Keratinocyte (primary cell): ENCODE data around the gene SLC16A4. TPM values are rescaled to one million over a fixed set of nuclear protein-coding genes. Genes with fewer than 3 reads are reported as not detected.
"Not testable (repeated sequence)": the region's sequence is repeated elsewhere in the genome, so short reads cannot be mapped to it uniquely, and the experiment has no call there.

Source experiments
- DNase-seq: peaks from one replicate; pipeline ENCODE4 v3.0.0-alpha.2; 2011; ENCODE audit warnings: low read depth, missing footprints, low spot score
- FAIRE-seq: peaks from 2 replicates; lab custom pipeline; 2011; peaks lifted over from hg19 to GRCh38; lab: Jason Lieb, UNC
- H2AFZ ChIP-seq: 2 replicates; pipeline ENCODE4 v1.6.0; 2012; ENCODE audit warnings: low read length, control low read depth, inconsistent platforms; ENCODE audit not compliant: control insufficient read depth
- H3K27ac ChIP-seq: 2 replicates; pipeline ENCODE4 v1.5.1; 2011; ENCODE audit warnings: low read length; ENCODE audit not compliant: control insufficient read depth, insufficient read depth
- H3K27me3 ChIP-seq: 3 replicates; pipeline ENCODE4 v1.6.0; 2011; ENCODE audit warnings: low read length; ENCODE audit not compliant: control insufficient read depth, insufficient read depth; ENCODE audit errors: extremely low read depth
- H3K36me3 ChIP-seq, 2 experiments: 2 replicates in 1 of 2; 3 replicates in 1 of 2; pipeline ENCODE4 v1.5.1; 2011; ENCODE audit warnings: low read length in 2 of 2, mild to moderate bottlenecking in 1 of 2; ENCODE audit not compliant: control insufficient read depth in 2 of 2, insufficient read depth in 2 of 2; ENCODE audit errors: extremely low read depth in 1 of 2
- H3K4me1 ChIP-seq: 3 replicates; pipeline ENCODE4 v1.5.1; 2011; ENCODE audit warnings: low read length; ENCODE audit not compliant: control insufficient read depth, insufficient read depth; ENCODE audit errors: extremely low read depth
- H3K4me2 ChIP-seq: 3 replicates; pipeline ENCODE4 v1.6.0; 2011; ENCODE audit warnings: low read depth, low read length; ENCODE audit not compliant: control insufficient read depth, insufficient read depth; ENCODE audit errors: extremely low read depth
- H3K4me3 ChIP-seq, 3 experiments: fragments of 200-600 bp in 1 of 3; sonication (generic) in 1 of 3; 2 replicates in 2 of 3; 3 replicates in 1 of 3; pipeline ENCODE4 v1.5.1; 2011 to 2016; ENCODE audit warnings: low read length in 3 of 3, mild to moderate bottlenecking in 3 of 3, control low read depth in 2 of 3, inconsistent platforms in 1 of 3, low read depth in 1 of 3, mixed read lengths in 1 of 3, mixed run types in 1 of 3, moderate library complexity in 1 of 3; ENCODE audit not compliant: control insufficient read depth in 2 of 3, insufficient read depth in 2 of 3; ENCODE audit errors: extremely low read depth in 1 of 3
- H3K79me2 ChIP-seq: 2 replicates; pipeline ENCODE4 v1.6.0; 2012; ENCODE audit warnings: low read length; ENCODE audit not compliant: control insufficient read depth, insufficient read depth
- H3K9ac ChIP-seq: 3 replicates; pipeline ENCODE4 v1.6.0; 2011; ENCODE audit warnings: low read length; ENCODE audit not compliant: control insufficient read depth, insufficient read depth; ENCODE audit errors: extremely low read depth
- H3K9me1 ChIP-seq: 3 replicates; pipeline ENCODE4 v1.6.0; 2011; ENCODE audit warnings: low read length; ENCODE audit not compliant: control insufficient read depth, insufficient read depth; ENCODE audit errors: extremely low read depth
- H3K9me3 ChIP-seq: 2 replicates; pipeline ENCODE4 v1.5.1; 2012; ENCODE audit warnings: low read depth, low read length; ENCODE audit not compliant: control insufficient read depth
- H4K20me1 ChIP-seq: 3 replicates; pipeline ENCODE4 v1.6.0; 2011; ENCODE audit warnings: low read length; ENCODE audit not compliant: control insufficient read depth, insufficient read depth; ENCODE audit errors: extremely low read depth
- EZH2 ChIP-seq: IDR thresholded peaks from one replicate; pipeline ENCODE4 v1.6.1; 2012; ENCODE audit warnings: inconsistent platforms, mild to moderate bottlenecking, low read length, moderate library complexity
- dilution Hi-C: fragments of 300-500 bp; cut with MboI; formaldehyde crosslinking; loops from one replicate; pipeline ENCODE4 v1.7.0; 2020; ENCODE audit warnings: low sequenced_read_pairs; ENCODE audit not compliant: extremely low pct_ligation_motif_present
- polyA minus RNA-seq, 3 experiments: library from RNA; depleted of rRNA, polyadenylated mRNA; stranded (reverse); fragments of >200 nt; gene quantifications; 1 replicate in 1 of 3; 2 replicates in 1 of 3; 3 replicates in 1 of 3; pipeline ENCODE4 v1.2.3, GENCODE V29; 2011
- polyA plus RNA-seq, 5 experiments: library from polyadenylated mRNA; depleted of rRNA in 3 of 5; stranded (reverse) in 3 of 5; stranded (forward) in 1 of 5; unstranded in 1 of 5; fragments of >200 nt; gene quantifications; 1 replicate in 1 of 5; 2 replicates in 3 of 5; 3 replicates in 1 of 5; pipeline versions ENCODE4 v1.2.1 to v1.2.3, GENCODE V29; 2011 to 2012; ENCODE audit warnings: missing spikeins in 2 of 5, low read depth in 1 of 5, low replicate concordance in 1 of 5
- TF ChIP-seq, protein P1 (sequence below), 3 experiments: IDR thresholded peaks in 1 of 3; conservative IDR thresholded peaks in 1 of 3; optimal IDR thresholded peaks in 1 of 3; 2 replicates in 2 of 3; 3 replicates in 1 of 3; pipeline versions ENCODE3 to v1.5.1; 2011; ENCODE audit warnings: low read length in 3 of 3, mild to moderate bottlenecking in 3 of 3, moderate library complexity in 2 of 3, control low read depth in 1 of 3, inconsistent platforms in 1 of 3; ENCODE audit not compliant: insufficient read depth in 2 of 3; ENCODE audit errors: extremely low read depth in 1 of 3

Gene SLC16A4
- polyA plus RNA-seq, result 0.36 to 0.92 TPM (median 0.81 TPM) in 3 replicates
- polyA plus RNA-seq (2011; ENCODE audit: low read depth), result 1.3 TPM
- 0.42 and 0.70 TPM in 2 replicates for polyA plus RNA-seq (2011; cell fraction: cytosol; rRNA removed)
- polyA plus RNA-seq (2011; cell fraction: nucleus; rRNA removed), result 0.65 and 0.89 TPM in 2 replicates
- polyA plus RNA-seq (2012; ENCODE audit: low replicate concordance), result 0.38 and 0.78 TPM in 2 replicates
- polyA minus RNA-seq, result 0.13 to 0.99 TPM (median 0.16 TPM) in 3 replicates
- polyA minus RNA-seq (2011; cell fraction: cytosol; rRNA and poly(A)+ RNA removed), result not detected
- polyA minus RNA-seq (2011; cell fraction: nucleus; rRNA and poly(A)+ RNA removed), result 0.63 TPM in 1 of 2 replicates, not detected in the other

GRCh38 chr1:110390692-110391245, at the start of gene SLC16A4:
TSS of gene SLC16A4 (minus strand) at chr1:110391026. CDS start at chr1:110389323, 1,703 bp downstream.
- TF ChIP-seq, protein P1, sequence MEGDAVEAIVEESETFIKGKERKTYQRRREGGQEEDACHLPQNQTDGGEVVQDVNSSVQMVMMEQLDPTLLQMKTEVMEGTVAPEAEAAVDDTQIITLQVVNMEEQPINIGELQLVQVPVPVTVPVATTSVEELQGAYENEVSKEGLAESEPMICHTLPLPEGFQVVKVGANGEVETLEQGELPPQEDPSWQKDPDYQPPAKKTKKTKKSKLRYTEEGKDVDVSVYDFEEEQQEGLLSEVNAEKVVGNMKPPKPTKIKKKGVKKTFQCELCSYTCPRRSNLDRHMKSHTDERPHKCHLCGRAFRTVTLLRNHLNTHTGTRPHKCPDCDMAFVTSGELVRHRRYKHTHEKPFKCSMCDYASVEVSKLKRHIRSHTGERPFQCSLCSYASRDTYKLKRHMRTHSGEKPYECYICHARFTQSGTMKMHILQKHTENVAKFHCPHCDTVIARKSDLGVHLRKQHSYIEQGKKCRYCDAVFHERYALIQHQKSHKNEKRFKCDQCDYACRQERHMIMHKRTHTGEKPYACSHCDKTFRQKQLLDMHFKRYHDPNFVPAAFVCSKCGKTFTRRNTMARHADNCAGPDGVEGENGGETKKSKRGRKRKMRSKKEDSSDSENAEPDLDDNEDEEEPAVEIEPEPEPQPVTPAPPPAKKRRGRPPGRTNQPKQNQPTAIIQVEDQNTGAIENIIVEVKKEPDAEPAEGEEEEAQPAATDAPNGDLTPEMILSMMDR (optimal IDR thresholded peaks at IDR 0.05 in 1 of 3, IDR thresholded peaks at IDR 0.05 in 1 of 3, conservative IDR thresholded peaks at IDR 0.05 in 1 of 3; ENCODE audit: extremely low read depth in 1 of 3, insufficient read depth in 2 of 3, low read length in 3 of 3), result no peak
- TF ChIP-seq EZH2, result no peak
- no peak within 1 kb of the TSS for H3K4me3 ChIP-seq
- H3K4me1 ChIP-seq, result peaks cover 18% of the 10 kb centered on the region
- no peak within 1 kb of the TSS for H3K27ac ChIP-seq
- no peaks in the 10 kb centered on the region for H4K20me1 ChIP-seq
- FAIRE-seq, result no peak
- H3K27me3 ChIP-seq, result no peaks in the 10 kb centered on the region
- H3K79me2 ChIP-seq, result no peaks in the 10 kb centered on the region
- dilution Hi-C loops, result no loop called here
- H3K9me3 ChIP-seq, result no peaks in the 10 kb centered on the region
- no peak within 1 kb of the TSS for H3K9ac ChIP-seq
- H2AFZ ChIP-seq, result no peak within 1 kb of the TSS
- DNase-seq, result no peak
- no peak within 1 kb of the TSS for H3K4me2 ChIP-seq
- H3K9me1 ChIP-seq, result no peaks in the 10 kb centered on the region
- H3K36me3 ChIP-seq, result peaks cover 0 to 7% of the 10 kb centered on the region in 2 experiments

DNA sequence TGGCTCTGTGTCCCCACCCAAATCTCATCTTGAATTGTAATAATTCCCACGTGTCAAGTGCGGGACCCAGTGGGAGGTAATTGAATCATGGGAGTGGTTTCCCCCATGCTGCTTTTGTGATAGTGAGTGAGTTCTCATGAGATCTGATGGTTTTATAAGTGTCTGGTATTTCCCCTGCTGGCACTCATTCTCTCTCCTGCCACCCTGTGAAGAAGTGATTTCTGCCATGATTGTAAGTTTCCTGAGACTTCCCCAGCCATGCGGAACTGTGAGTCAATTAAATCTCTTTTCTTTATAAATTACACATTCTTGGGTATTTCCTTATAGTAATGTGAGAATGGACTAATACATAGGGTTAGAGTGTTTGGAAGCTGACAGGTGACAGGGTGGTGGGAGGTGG, 49.0 kb upstream of the SLC16A4 start:
- H3K4me2 ChIP-seq, H3K36me3 ChIP-seq, dilution Hi-C loops, H3K27me3 ChIP-seq, H3K79me2 ChIP-seq, FAIRE-seq, H3K4me1 ChIP-seq, H4K20me1 ChIP-seq, H3K9me3 ChIP-seq, H2AFZ ChIP-seq, H3K4me3 ChIP-seq, H3K9me1 ChIP-seq, H3K27ac ChIP-seq, H3K9ac ChIP-seq, DNase-seq: not testable (repeated sequence)
